Spleen (tissue), 7 donors: ENCODE measurements around the gene SLC39A5.

ENCODE experiments used
- POLR2A ChIP-seq, 3 donors: fragments of 450-650 bp; IDR thresholded peaks; one replicate each; pipeline ENCODE4 v1.5.1; 2017; ENCODE audit warnings: antibody characterized with exemption in 3 of 3, mild to moderate bottlenecking in 1 of 3
- TF ChIP-seq, protein P1 (sequence below), 11 experiments: fragments of 200-600 bp in 7 of 11; fragments of 450-650 bp in 4 of 11; sonication (generic) in 4 of 11; IDR thresholded peaks in 8 of 11; conservative IDR thresholded peaks in 3 of 11; 1 replicate in 7 of 11; 2 replicates in 4 of 11; pipeline versions ENCODE4 v1.4.0 to v1.8.0; 2016 to 2021; ENCODE audit warnings: antibody characterized with exemption in 11 of 11, inconsistent platforms in 4 of 11, mild to moderate bottlenecking in 1 of 11
- donor health status: DM: no; HTN: no; CAD: no; lungs with moderate emphysema.
- donor health status: DM: no; HTN: no; CAD: no.
- donor health status: DM: no; HTN: no; CAD: no.

DNA sequence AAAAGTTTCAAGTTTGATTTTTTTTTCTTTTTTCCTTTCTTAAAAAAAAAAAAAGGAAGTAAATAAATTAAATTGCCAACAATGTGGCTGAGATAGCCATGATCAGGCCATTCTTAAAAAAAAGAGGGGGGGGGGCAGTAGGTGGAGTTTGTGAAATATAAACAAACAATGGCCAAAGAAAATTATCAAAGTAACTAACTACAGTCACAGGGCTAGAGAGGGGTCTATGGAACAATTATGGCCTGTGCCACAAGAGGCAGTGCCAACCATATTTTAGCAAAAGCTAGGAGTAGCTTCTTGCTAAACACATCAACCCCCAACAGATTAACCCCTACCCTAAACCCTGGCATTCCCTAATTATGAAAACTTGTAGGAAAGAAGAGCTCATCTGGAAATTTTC lies 24.4 kb upstream of the SLC39A5 start:
- TF ChIP-seq POLR2A (IDR thresholded peaks at IDR 0.05) = no peak
- TF ChIP-seq, protein P1, sequence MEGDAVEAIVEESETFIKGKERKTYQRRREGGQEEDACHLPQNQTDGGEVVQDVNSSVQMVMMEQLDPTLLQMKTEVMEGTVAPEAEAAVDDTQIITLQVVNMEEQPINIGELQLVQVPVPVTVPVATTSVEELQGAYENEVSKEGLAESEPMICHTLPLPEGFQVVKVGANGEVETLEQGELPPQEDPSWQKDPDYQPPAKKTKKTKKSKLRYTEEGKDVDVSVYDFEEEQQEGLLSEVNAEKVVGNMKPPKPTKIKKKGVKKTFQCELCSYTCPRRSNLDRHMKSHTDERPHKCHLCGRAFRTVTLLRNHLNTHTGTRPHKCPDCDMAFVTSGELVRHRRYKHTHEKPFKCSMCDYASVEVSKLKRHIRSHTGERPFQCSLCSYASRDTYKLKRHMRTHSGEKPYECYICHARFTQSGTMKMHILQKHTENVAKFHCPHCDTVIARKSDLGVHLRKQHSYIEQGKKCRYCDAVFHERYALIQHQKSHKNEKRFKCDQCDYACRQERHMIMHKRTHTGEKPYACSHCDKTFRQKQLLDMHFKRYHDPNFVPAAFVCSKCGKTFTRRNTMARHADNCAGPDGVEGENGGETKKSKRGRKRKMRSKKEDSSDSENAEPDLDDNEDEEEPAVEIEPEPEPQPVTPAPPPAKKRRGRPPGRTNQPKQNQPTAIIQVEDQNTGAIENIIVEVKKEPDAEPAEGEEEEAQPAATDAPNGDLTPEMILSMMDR (IDR thresholded peaks at IDR 0.05 in 8 of 11, conservative IDR thresholded peaks at IDR 0.05 in 3 of 11) = no peak
